Left lung (tissue), 10 donors: ENCODE results near the gene PPARA. TPM values are rescaled to one million over a fixed set of nuclear protein-coding genes. Genes with fewer than 3 reads are reported as not detected.

Source experiments
- ATAC-seq: fragments of 200-7000 bp; cut with Tn5 transposase; one replicate; pipeline ENCODE4 v1.9.1; 2020; ENCODE audit warnings: moderate library complexity
- DNase-seq, 4 donors: peaks; one replicate each; pipeline ENCODE4 v3.0.0-alpha.2; 2013 to 2020
- H3K27ac ChIP-seq, 2 donors: fragments of 200-600 bp; sonication (generic) in 1 of 2; one replicate each; pipeline versions ENCODE4 v1.5.0 to v1.8.0; 2020 to 2021
- H3K27me3 ChIP-seq, 2 donors: fragments of 200-600 bp; sonication (generic) in 1 of 2; one replicate each; pipeline versions ENCODE4 v1.5.0 to v1.8.0; 2020 to 2021
- H3K36me3 ChIP-seq, 2 donors: fragments of 200-600 bp; sonication (generic) in 1 of 2; one replicate each; pipeline versions ENCODE4 v1.5.0 to v1.8.0; 2020 to 2021
- H3K4me1 ChIP-seq, 2 donors: fragments of 200-600 bp; one replicate each; pipeline ENCODE4 v1.8.0; 2021
- H3K4me3 ChIP-seq, 2 donors: fragments of 200-600 bp; sonication (generic) in 1 of 2; one replicate each; pipeline versions ENCODE4 v1.5.0 to v1.8.0; 2020 to 2021; ENCODE audit warnings: mild to moderate bottlenecking in 1 of 2
- H3K9me3 ChIP-seq, 2 donors: fragments of 200-600 bp; sonication (generic) in 1 of 2; one replicate each; pipeline versions ENCODE4 v1.5.0 to v1.8.0; 2020 to 2021
- intact Hi-C, 2 donors: fragments of 100-400 bp; cut with DNase I; formaldehyde crosslinking; loops; one replicate each; pipeline versions ENCODE4 v1.11.2 to v1.14.2; 2022
- polyA plus RNA-seq, 6 donors: library from polyadenylated mRNA; unstranded; fragments of 120-200 nt; gene quantifications; one replicate each; pipeline ENCODE4 v1.2.1, GENCODE V29; 2013; ENCODE audit not compliant: insufficient read length in 6 of 6
- total RNA-seq, 2 donors: library from RNA; stranded (reverse); fragmentation: NEBNext Ultra II Directional; extraction: Animal tissue kit (Norgen Biotek cat#: 25700); gene quantifications; one replicate each; pipeline ENCODE4 v1.2.1, GENCODE V29; 2021
- TF ChIP-seq, protein P1 (sequence below), 2 donors: fragments of 200-600 bp; sonication (generic) in 1 of 2; IDR thresholded peaks; one replicate each; pipeline versions ENCODE4 v1.5.0 to v1.8.0; 2021; ENCODE audit warnings: antibody characterized with exemption in 2 of 2
- donor health status: DM: no; HTN: yes; CAD: no.
- donor health status: DM: no; HTN: no; CAD: no.

The PPARA gene
- total and polyA plus RNA-seq, 8 donors, result 13.8 to 22.3 (median 15.8) TPM

DNA sequence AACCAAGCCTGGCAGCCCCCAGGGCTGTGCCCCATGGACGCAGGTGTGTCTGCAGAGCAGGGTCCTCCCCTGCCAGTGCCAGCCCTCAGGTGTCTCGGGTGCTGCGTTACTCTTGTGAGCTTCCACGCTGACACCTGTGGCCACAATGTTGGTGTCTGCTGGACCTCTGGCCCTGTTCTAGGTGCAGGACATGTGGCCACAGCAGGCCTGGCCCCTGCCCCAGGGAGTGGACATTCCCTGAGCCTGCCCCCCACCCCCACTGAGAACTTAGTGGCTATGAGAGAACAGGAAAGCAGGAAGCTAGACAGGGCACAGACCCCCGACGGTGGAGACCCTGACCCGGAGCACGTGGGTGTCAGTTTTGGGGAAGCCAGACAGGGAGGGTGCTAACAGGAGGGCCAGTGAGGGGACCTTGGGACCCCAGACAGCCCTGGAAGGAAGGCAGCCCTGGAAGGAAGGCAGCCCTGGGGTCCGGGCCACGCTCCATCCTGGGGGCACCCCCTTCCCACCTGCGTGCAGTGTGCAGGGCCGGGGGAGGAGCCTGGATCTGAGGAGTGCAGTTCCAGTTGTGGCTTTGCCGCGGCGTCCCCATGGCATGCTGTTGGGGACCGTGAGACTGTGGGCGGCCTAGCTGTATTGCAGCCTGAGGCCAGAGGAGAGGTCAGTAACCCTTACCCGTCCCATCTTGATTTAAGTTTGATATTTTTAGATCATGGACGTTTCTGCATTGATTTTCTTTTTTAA, 43.9 kb upstream of the PPARA start:
- peak overlapping the region; percentile 72 to 75 for H3K27ac ChIP-seq
- no peaks in the 10 kb centered on the region for H3K9me3 ChIP-seq
- peaks cover 0 to 100% of the 10 kb centered on the region in 2 donors for H3K36me3 ChIP-seq
- ATAC-seq, result no peak
- no peaks in the 10 kb centered on the region for H3K27me3 ChIP-seq
- peaks cover 49 to 94% of the 10 kb centered on the region in 2 donors for H3K4me1 ChIP-seq
- no peak overlapping the region for H3K4me3 ChIP-seq
- intact Hi-C loops, result no loop called here
- TF ChIP-seq, protein P1, sequence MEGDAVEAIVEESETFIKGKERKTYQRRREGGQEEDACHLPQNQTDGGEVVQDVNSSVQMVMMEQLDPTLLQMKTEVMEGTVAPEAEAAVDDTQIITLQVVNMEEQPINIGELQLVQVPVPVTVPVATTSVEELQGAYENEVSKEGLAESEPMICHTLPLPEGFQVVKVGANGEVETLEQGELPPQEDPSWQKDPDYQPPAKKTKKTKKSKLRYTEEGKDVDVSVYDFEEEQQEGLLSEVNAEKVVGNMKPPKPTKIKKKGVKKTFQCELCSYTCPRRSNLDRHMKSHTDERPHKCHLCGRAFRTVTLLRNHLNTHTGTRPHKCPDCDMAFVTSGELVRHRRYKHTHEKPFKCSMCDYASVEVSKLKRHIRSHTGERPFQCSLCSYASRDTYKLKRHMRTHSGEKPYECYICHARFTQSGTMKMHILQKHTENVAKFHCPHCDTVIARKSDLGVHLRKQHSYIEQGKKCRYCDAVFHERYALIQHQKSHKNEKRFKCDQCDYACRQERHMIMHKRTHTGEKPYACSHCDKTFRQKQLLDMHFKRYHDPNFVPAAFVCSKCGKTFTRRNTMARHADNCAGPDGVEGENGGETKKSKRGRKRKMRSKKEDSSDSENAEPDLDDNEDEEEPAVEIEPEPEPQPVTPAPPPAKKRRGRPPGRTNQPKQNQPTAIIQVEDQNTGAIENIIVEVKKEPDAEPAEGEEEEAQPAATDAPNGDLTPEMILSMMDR (IDR thresholded peaks at IDR 0.05), result no peak
- DNase-seq, result no peak

DNA sequence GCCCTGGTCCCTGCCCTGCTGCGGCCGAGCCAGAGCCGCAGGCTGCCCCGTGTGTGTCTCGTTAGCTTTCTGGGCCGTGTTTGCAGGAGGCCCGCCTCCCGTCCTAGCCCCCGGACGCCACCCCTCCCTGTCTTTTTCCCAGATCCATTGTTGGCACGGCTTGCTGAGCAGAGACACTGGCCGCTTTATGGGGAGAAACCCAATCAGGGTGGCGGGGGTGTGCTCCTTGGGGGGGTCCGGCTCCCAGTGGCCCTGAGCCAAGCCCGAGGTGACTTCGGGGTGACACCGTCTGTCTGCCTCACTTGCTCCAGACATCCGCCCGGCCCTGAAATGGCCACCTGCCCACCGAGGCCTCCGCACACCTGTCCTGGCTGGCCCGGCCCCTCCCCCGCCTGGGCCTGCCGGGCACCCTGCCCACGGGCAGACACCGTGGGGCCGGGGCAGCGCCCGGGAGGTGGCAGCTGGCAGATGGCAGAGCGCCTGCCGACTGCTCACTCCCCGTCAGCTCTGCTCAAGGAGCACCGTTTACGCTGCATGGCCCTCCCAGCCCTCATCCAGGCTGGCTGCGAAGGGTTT, 43.1 kb upstream of the PPARA start:
- TF ChIP-seq, protein P1 (IDR thresholded peaks at IDR 0.05), result no peak
- peaks cover 0 to 100% of the 10 kb centered on the region in 2 donors for H3K36me3 ChIP-seq
- H3K9me3 ChIP-seq, result no peaks in the 10 kb centered on the region
- ATAC-seq (peak; percentile 49), DNase-seq (peak in 1 of 4 donors; percentile 59)
- H3K27ac ChIP-seq, result peak overlapping the region; percentile 72 to 75
- peaks cover 49 to 89% of the 10 kb centered on the region in 2 donors for H3K4me1 ChIP-seq
- H3K27me3 ChIP-seq, result no peaks in the 10 kb centered on the region
- no peak overlapping the region for H3K4me3 ChIP-seq
- intact Hi-C loops, result no loop called here

DNA sequence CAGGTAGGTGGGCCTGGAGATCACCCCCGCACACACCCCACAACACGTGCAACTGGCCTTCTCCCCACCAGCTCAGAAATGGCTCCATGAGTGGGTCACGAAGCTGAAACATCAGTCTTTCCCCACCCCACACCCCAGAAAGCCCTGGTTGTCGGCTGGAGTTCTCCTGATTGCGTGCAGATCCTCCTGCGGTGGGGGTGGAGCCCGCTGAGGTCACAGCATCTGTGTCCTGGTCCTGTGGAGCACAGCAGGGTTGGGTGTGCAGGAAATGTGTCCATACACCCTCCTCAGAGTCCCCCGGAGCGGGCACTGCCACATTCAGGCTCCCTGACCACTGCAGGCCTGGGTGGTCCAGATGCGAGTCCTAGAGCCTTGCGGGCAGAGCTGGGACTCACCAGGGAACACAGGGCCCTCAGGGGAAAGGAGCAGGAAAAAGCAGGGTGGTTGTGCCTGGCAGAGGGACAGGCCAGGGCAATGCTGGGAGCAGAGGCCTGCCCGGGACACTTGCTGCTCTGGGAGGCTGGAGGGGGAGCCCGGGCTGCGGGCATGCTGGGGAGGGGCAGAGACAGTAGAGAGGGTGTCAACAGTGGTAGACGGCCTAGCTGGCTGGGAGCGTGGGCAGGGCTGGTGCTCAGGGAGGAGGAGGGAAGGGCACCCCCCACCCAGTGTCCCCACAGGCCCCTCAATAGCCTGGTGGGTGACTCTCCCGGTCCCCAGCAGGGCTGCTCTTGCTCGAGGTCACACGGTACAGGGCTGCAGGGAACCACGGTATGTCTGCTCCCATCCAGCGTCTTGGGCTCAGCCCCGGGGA, 42.4 kb upstream of the PPARA start:
- H3K9me3 ChIP-seq, result no peaks in the 10 kb centered on the region
- H3K4me1 ChIP-seq, result peaks cover 49 to 85% of the 10 kb centered on the region in 2 donors
- no peak overlapping the region for H3K4me3 ChIP-seq
- DNase-seq (no peak), ATAC-seq (no peak)
- peaks cover 0 to 100% of the 10 kb centered on the region in 2 donors for H3K36me3 ChIP-seq
- H3K27me3 ChIP-seq, result no peaks in the 10 kb centered on the region
- peak overlapping the region; percentile 72 to 75 for H3K27ac ChIP-seq
- intact Hi-C loops, result no loop called here
- TF ChIP-seq, protein P1 (IDR thresholded peaks at IDR 0.05), result no peak

DNA sequence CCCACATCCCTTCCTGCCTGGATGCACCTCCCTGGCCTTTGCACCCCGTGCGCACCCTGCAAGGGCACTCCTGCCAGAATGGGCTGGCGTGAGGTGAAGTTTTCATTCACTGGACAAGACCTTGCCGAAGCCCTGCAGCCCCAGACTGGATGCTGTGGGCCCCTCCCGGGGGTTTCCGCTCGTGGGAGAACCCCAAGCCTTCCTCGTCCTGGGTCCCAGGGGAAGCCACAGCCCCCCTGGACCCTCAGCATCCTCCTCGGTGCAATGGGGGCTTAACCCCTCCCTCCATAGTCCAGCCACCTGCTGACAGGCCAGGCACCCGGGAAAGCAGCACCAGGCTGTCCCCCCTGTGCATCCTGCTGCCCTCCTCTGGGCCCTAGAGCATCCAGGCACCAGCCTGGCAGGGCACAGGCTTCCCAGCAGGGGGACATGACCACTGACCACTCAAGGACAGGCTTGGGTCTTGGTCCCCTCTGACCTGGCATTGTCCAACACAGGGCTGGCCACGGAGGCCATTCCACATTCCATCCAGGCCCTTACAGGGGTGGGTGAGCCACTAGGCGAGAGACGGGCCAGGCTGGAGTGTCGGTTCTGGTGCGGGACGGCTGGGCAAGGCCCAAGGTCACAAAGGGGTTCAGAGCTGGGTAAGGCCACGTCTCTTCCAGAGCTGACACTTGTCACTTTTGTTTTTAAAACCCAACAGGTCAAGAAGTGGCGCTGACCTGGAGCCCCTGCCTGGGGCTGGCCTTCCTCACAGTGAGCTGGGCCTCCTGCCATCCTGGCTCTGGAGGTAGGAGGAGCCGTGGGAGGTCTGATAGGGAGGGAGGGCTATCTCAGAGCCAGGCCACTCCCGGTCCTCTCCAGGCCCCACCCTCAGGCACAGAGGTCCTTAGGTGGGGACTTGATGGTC, 41.5 kb upstream of the PPARA start:
- TF ChIP-seq, protein P1 (IDR thresholded peaks at IDR 0.05), result no peak
- Histone ChIP-seq H3K27me3 (no peaks in the 10 kb centered on the region), H3K27ac (peak overlapping the region in 1 of 2 donors; percentile 75), H3K4me3 (no peak overlapping the region), H3K36me3 (peaks cover 0 to 100% of the 10 kb centered on the region in 2 donors), H3K4me1 (peaks cover 49 to 77% of the 10 kb centered on the region in 2 donors), H3K9me3 (no peaks in the 10 kb centered on the region)
- no peak for DNase-seq
- intact Hi-C loops, result no loop called here
- peak; percentile 52 for ATAC-seq
